ENCODE results near the gene ASIC1.

GRCh38 chr12:50032854-50033581, 24.4 kb upstream of the ASIC1 start:
- TF ChIP-seq TAF1 (IDR thresholded peaks at IDR 0.05; ENCODE audit: borderline replicate concordance, low read depth, low read length) = no peak
- TF ChIP-seq POLR2A (IDR thresholded peaks at IDR 0.05; ENCODE audit: low read depth, low read length) = no peak

Measured in GM12892 (cell line).